Stomach (tissue), 9 donors: Measurements from ENCODE around the gene PLEKHG4. TPM values are rescaled to one million over a fixed set of nuclear protein-coding genes. Genes with fewer than 3 reads are reported as not detected.

Experiments used
- DNase-seq, 2 donors: peaks; one replicate each; pipeline versions ENCODE4 v3.0.0 to v3.0.0-alpha.2; 2013 to 2019
- H3K27ac ChIP-seq, 5 donors: fragments of 200-600 bp in 4 of 5; sonication (generic) in 4 of 5; one replicate each; pipeline ENCODE4 v1.5.1; 2013 to 2019; ENCODE audit warnings: mild to moderate bottlenecking in 1 of 5, moderate library complexity in 1 of 5
- H3K27me3 ChIP-seq, 3 donors: fragments of 200-600 bp; sonication (generic); one replicate each; pipeline ENCODE4 v1.5.1; 2017 to 2019; ENCODE audit warnings: mixed run types in 1 of 3
- H3K36me3 ChIP-seq, 4 donors: fragments of 200-600 bp; sonication (generic); 1 replicate in 3 of 4; 2 replicates in 1 of 4; pipeline ENCODE4 v1.5.1; 2016 to 2019
- H3K4me1 ChIP-seq, 4 donors: fragments of 200-600 bp; sonication (generic); one replicate each; pipeline ENCODE4 v1.5.1; 2016 to 2019
- H3K4me3 ChIP-seq, 4 donors: fragments of 200-600 bp; sonication (generic) in 3 of 4; one replicate each; pipeline ENCODE4 v1.5.1; 2016 to 2019; ENCODE audit warnings: mild to moderate bottlenecking in 1 of 4
- H3K9me3 ChIP-seq, 4 donors: fragments of 200-600 bp; sonication (generic); one replicate each; pipeline ENCODE4 v1.5.1; 2016 to 2019
- CTCF ChIP-seq, 7 experiments: fragments of 450-650 bp in 4 of 7; fragments of 200-600 bp in 3 of 7; sonication (generic) in 3 of 7; IDR thresholded peaks; one replicate each; pipeline ENCODE4 v1.5.1; 2016 to 2019; ENCODE audit warnings: antibody characterized with exemption in 7 of 7, control low read depth in 2 of 7, mild to moderate bottlenecking in 1 of 7
- EP300 ChIP-seq: sonication (generic); formaldehyde crosslinking; IDR thresholded peaks from one replicate; pipeline ENCODE4 v1.6.1; 2017; ENCODE audit warnings: antibody characterized with exemption
- POLR2A ChIP-seq, 4 donors: fragments of 450-650 bp; IDR thresholded peaks; one replicate each; pipeline ENCODE4 v1.6.1; 2016; ENCODE audit warnings: antibody characterized with exemption in 4 of 4, control low read depth in 2 of 4, mild to moderate bottlenecking in 1 of 4, moderate library complexity in 1 of 4
- POLR2AphosphoS5 ChIP-seq, 3 donors: sonication (generic); formaldehyde crosslinking; IDR thresholded peaks; one replicate each; pipeline ENCODE4 v1.6.1; 2016; ENCODE audit warnings: antibody characterized with exemption in 3 of 3
- WGBS, 5 donors: extraction: QIAGEN DNeasy Blood & Tissue Kit in 3 of 5; methylation state at CpG; one replicate each; pipeline versions ENCODE4 v1.1.5 to v1.1.7; 2013 to 2018; 5-methylcytosine and 5-hydroxymethylcytosine counted together
- intact Hi-C: fragments of 100-400 bp; cut with DNase I; formaldehyde crosslinking; loops from one replicate; pipeline ENCODE4 v1.15.1; 2023; ENCODE audit warnings: low total_unique reads
- polyA plus RNA-seq, 3 donors: library from polyadenylated mRNA; stranded (reverse); fragments of 200-250 nt; gene quantifications; one replicate each; pipeline ENCODE4 v1.2.3, GENCODE V29; 2013
- total RNA-seq, 5 donors: library from RNA; depleted of rRNA; stranded (reverse); fragments of >200 nt; gene quantifications; one replicate each; pipeline versions ENCODE4 v1.1.0 to v1.2.3, GENCODE V29; 2014 to 2016
- donor health status: healthy with polysubstance abuse.
- donor health status: Bipolar disorder and iron deficiency.
- donor health status: healthy.

Gene PLEKHG4
- total and polyA plus RNA-seq, 8 donors, result 2.3 to 57.1 (median 6.6) TPM

GRCh38 chr16:67233596-67233995 lies 45.7 kb upstream of the PLEKHG4 start:
- no peak for DNase-seq

DNA sequence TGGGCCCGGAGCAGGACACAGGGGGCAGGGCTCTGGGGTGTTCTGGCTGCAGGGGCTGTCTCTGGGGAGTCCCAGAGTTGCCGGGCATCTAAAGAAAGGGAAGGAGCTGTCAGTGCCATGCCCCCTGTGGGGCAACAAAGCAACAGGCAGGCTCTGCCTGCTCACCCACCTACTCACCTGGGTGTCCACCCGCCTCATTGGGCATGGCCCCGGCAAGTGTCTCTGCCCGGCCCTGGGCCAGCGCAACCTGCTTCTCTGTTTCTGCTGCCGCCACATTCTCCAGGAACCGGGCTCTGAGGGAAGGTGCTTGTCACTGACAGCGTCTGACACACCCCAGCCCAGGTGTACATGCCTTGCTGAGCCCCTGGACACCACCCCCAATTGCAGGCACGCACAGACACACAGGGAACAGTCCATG lies 45.1 kb upstream of the PLEKHG4 start:
- WGBS, 5 donors, result 88 to 96% (median 94%) methylated on average over 4 to 10 of the region's 10 CpGs
- Histone ChIP-seq H3K27ac (no peak overlapping the region), H3K4me1 (peaks cover 0 to 5% (median 2%) of the 10 kb centered on the region in 4 donors), H3K27me3 (no peaks in the 10 kb centered on the region), H3K36me3 (peaks cover 64 to 100% (median 100%) of the 10 kb centered on the region in 4 donors), H3K4me3 (no peak overlapping the region), H3K9me3 (no peaks in the 10 kb centered on the region)
- no peak for TF ChIP-seq EP300
- DNase-seq, result no peak
- intact Hi-C loops, result no loop called here

More at GRCh38 chr16:67233596-67233995, 45.7 kb upstream of the PLEKHG4 start:
- H3K4me1 ChIP-seq, result peaks cover 0 to 6% (median 3%) of the 10 kb centered on the region in 4 donors
- H3K4me3 ChIP-seq, result no peak overlapping the region
- TF ChIP-seq POLR2AphosphoS5 (IDR thresholded peaks at IDR 0.05) (no peak), POLR2A (IDR thresholded peaks at IDR 0.05) (no peak), CTCF (IDR thresholded peaks at IDR 0.05) (no peak), EP300 (no peak)
- 61 to 80% (median 67%) methylated on average over 6 to 7 of the region's 7 CpGs for WGBS, 5 donors
- peaks cover 64 to 100% (median 100%) of the 10 kb centered on the region in 4 donors for H3K36me3 ChIP-seq
- intact Hi-C loops, result no loop called here
- H3K9me3 ChIP-seq, result no peaks in the 10 kb centered on the region
- no peak overlapping the region for H3K27ac ChIP-seq
- no peaks in the 10 kb centered on the region for H3K27me3 ChIP-seq

- 85 to 90% (median 88%) methylated on average over 17 of the region's 17 CpGs for WGBS, 5 donors
- no peak for DNase-seq
- peaks cover 9 to 21% (median 11%) of the 10 kb centered on the region in 4 donors for H3K4me1 ChIP-seq
- peak overlapping the region in 1 of 5 donors; percentile 19 for H3K27ac ChIP-seq
- H3K9me3 ChIP-seq, result no peaks in the 10 kb centered on the region
- H3K27me3 ChIP-seq, result no peaks in the 10 kb centered on the region
- intact Hi-C loops, result no loop called here
- TF ChIP-seq CTCF (IDR thresholded peaks at IDR 0.05) (no peak), POLR2AphosphoS5 (IDR thresholded peaks at IDR 0.05) (no peak), EP300 (no peak), POLR2A (IDR thresholded peaks at IDR 0.05) (no peak)
- no peak overlapping the region for H3K4me3 ChIP-seq
- H3K36me3 ChIP-seq, result peaks cover 52 to 88% (median 86%) of the 10 kb centered on the region in 4 donors
Measured at GRCh38 chr16:67235816-67236562, 43.3 kb upstream of the PLEKHG4 start.

GRCh38 chr16:67236563-67237395 lies 42.6 kb upstream of the PLEKHG4 start:
- peaks cover 16 to 29% (median 19%) of the 10 kb centered on the region in 4 donors for H3K4me1 ChIP-seq
- intact Hi-C loops, result no loop called here
- no peaks in the 10 kb centered on the region for H3K27me3 ChIP-seq
- no peaks in the 10 kb centered on the region for H3K9me3 ChIP-seq
- peak overlapping the region in 1 of 5 donors; percentile 19 for H3K27ac ChIP-seq
- DNase-seq, result peak in 1 of 2 donors; percentile 49
- WGBS, 5 donors, result 78 to 86% (median 83%) methylated on average over 44 to 50 of the region's 50 CpGs
- H3K36me3 ChIP-seq, result peaks cover 51 to 80% (median 78%) of the 10 kb centered on the region in 4 donors
- no peak for TF ChIP-seq POLR2A (IDR thresholded peaks at IDR 0.05)
- TF ChIP-seq EP300, result no peak
- no peak for TF ChIP-seq POLR2AphosphoS5 (IDR thresholded peaks at IDR 0.05)
- TF ChIP-seq CTCF (IDR thresholded peaks at IDR 0.05), result no peak
- no peak overlapping the region for H3K4me3 ChIP-seq
